Measurements from ENCODE around the gene WARS2.
"Not testable (repeated sequence)": the region's sequence is repeated elsewhere in the genome, so short reads cannot be mapped to it uniquely, and the experiment has no call there.

WARS2 gene

DNA sequence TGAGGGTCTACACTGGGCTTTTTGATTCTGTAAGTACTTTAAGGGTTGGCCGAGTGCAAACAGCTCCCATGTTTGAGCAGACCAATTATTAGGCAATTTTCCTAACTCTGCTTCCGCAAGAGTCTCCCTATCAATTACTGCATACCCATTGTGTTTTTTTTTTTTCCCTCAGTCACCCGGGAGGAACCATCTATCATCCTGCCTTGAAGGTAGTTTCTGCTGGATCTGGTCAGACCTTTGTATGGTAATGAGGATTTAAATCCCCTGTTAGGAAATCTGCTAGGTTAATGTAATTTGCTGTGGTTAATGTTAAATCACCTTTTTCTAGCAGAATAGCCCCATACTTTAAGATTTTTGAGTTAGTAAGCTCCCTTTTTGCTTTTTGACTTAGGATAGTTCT is 40.8 kb upstream of the WARS2 start:
- DNase-seq (ENCODE audit: extremely low spot score), result no peak
- POLR2A ChIA-PET, result no interaction called here
- TF ChIP-seq SUZ12 (IDR thresholded peaks at IDR 0.05) (no peak), ARNT (IDR thresholded peaks at IDR 0.05) (no peak), FOXM1 (IDR thresholded peaks at IDR 0.05; ENCODE audit: borderline replicate concordance) (no peak), SP1 (IDR thresholded peaks at IDR 0.05) (no peak), ZNF384 (IDR thresholded peaks at IDR 0.05) (no peak), TARDBP (IDR thresholded peaks at IDR 0.05) (no peak), LEF1 (IDR thresholded peaks at IDR 0.05; ENCODE audit: borderline replicate concordance) (no peak), ELF4 (IDR thresholded peaks at IDR 0.05) (no peak), L3MBTL2 (conservative IDR thresholded peaks at IDR 0.05) (no peak), HDGF (IDR thresholded peaks at IDR 0.05; ENCODE audit: borderline replicate concordance) (no peak), BHLHE40 (IDR thresholded peaks at IDR 0.05; ENCODE audit: borderline replicate concordance) (no peak), CTBP1 (IDR thresholded peaks at IDR 0.05; ENCODE audit: borderline replicate concordance) (no peak), NFRKB (IDR thresholded peaks at IDR 0.05) (no peak), FOXK2 (IDR thresholded peaks at IDR 0.05) (no peak), FOXA1 (IDR thresholded peaks at IDR 0.05) (no peak)
- TF ChIP-seq, protein P1, sequence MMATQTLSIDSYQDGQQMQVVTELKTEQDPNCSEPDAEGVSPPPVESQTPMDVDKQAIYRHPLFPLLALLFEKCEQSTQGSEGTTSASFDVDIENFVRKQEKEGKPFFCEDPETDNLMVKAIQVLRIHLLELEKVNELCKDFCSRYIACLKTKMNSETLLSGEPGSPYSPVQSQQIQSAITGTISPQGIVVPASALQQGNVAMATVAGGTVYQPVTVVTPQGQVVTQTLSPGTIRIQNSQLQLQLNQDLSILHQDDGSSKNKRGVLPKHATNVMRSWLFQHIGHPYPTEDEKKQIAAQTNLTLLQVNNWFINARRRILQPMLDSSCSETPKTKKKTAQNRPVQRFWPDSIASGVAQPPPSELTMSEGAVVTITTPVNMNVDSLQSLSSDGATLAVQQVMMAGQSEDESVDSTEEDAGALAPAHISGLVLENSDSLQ (IDR thresholded peaks at IDR 0.05), result no peak
- CTCF ChIA-PET, result no interaction called here

DNA sequence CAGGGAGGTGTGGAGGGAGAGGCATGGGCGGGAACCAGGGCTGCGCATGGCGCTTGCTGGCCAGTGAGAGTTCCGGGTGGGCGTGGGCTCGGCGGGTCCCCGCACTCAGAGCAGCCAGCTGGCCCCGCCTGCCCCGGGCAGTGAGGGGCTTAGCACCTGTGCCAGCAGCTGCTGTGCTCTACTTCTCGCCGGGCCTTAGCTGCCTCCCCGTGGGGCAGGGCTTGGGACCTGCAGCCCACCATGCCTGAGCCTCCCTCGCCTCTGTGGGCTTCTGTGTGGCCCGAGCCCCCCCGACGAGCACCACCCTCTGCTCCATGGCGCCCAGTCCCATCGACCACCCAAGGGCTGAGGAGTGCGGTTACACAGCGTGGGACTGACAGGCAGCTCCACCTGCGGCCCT is 38.6 kb upstream of the WARS2 start:
- ChIA-PET CTCF (no interaction called here), POLR2A (interaction anchor here (1.0 kb wide), 1 partner anchor 39 kb away, joined by 4 read pairs; the partner anchor contains the start of gene WARS2)
- DNase-seq (ENCODE audit: extremely low spot score), result no peak
- TF ChIP-seq SP1 (IDR thresholded peaks at IDR 0.05) (no peak), ZNF384 (IDR thresholded peaks at IDR 0.05) (no peak), FOXK2 (IDR thresholded peaks at IDR 0.05) (no peak), ELF4 (IDR thresholded peaks at IDR 0.05) (no peak), CTBP1 (IDR thresholded peaks at IDR 0.05; ENCODE audit: borderline replicate concordance) (no peak), NFRKB (IDR thresholded peaks at IDR 0.05) (no peak), FOXM1 (IDR thresholded peaks at IDR 0.05; ENCODE audit: borderline replicate concordance) (no peak), SUZ12 (IDR thresholded peaks at IDR 0.05) (no peak), L3MBTL2 (conservative IDR thresholded peaks at IDR 0.05) (no peak), ARNT (IDR thresholded peaks at IDR 0.05) (no peak)

DNA sequence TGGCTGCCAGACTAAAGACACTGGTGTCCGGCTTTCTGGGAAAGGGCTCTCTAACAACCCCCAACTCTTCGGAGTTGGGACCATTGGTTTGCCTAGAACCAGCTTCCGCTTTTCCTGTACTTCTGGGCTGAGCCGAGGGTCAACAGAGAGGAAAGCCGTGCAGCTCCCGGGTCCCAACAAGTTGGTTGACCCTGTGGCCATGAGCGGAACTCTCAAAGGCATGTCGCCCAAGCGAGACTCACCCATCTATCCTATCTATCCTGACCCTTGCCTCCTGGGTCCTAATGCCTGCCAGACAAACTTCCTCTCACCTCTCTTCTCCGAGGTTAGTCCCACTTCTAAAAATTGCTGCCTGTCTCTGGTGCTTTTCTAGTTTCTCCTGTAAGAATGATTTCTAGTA is 32.5 kb upstream of the WARS2 start:
- POLR2A ChIA-PET; CTCF ChIA-PET; DNase-seq (ENCODE audit: extremely low spot score): not testable (repeated sequence)

DNA sequence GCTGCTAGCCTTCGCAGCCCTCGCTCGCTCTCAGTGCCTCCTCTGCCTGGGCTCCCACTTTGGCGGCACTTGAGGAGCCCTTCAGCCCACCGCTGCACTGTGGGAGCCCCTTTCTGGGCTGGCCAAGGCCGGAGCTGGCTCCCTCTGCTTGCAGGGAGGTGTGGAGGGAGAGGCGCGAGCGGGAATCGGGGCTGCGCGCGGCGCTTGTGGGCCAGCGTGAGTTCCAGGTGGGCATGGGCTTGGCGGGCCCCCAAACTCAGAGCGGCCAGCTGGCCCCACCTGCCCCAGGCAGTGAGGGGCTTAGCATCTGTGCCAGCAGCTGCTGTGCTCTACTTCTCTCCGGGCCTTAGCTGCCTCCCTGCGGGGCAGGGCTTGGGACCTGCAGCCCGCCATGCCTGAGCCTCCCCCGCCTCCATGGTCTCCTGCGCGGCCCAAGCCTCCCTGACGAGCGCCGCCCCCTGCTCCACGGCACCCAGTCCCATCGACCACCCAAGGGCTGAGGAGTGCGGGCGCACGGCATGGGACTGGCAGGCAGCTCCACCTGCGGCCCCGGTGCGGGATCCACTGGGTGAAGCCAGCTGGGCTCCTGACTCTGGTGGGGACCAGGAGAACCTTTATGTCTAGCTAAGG is 31.0 kb upstream of the WARS2 start:
- DNase-seq (ENCODE audit: extremely low spot score); CTCF ChIA-PET; POLR2A ChIA-PET: not testable (repeated sequence)

DNA sequence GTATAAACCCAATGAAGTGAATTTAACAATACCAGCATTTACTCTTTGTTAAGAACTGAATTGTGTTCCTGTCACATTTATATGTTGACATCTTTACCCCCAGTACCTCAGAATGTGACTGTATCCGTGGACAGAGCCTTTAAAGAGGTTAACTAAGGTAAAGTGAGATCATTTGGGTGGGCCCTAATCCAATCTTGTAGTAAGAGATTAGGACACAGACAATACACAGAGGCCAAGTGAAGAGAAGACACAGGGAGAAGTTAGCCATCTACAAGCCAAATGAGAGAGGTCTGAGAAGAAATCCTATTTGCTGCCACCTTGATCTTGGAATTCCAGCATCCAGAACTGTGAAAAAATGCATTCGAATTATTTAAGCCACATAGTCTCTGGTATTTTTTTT is 22.9 kb upstream of the WARS2 start:
- TF ChIP-seq FOXK2 (IDR thresholded peaks at IDR 0.05), result no peak
- no peak for TF ChIP-seq SP1 (IDR thresholded peaks at IDR 0.05)
- no peak for TF ChIP-seq ELF4 (IDR thresholded peaks at IDR 0.05)
- no peak for TF ChIP-seq HDGF (IDR thresholded peaks at IDR 0.05; ENCODE audit: borderline replicate concordance)
- no peak for TF ChIP-seq FOXM1 (IDR thresholded peaks at IDR 0.05; ENCODE audit: borderline replicate concordance)
- no peak for TF ChIP-seq ARNT (IDR thresholded peaks at IDR 0.05)
- TF ChIP-seq L3MBTL2 (conservative IDR thresholded peaks at IDR 0.05), result no peak
- TF ChIP-seq NFRKB (IDR thresholded peaks at IDR 0.05), result no peak
- no peak for TF ChIP-seq LEF1 (IDR thresholded peaks at IDR 0.05; ENCODE audit: borderline replicate concordance)
- TF ChIP-seq SUZ12 (IDR thresholded peaks at IDR 0.05), result no peak
- no peak for TF ChIP-seq FOXA1 (IDR thresholded peaks at IDR 0.05)
- ChIA-PET CTCF (no interaction called here), POLR2A (no interaction called here)
- DNase-seq (ENCODE audit: extremely low spot score), result no peak

DNA sequence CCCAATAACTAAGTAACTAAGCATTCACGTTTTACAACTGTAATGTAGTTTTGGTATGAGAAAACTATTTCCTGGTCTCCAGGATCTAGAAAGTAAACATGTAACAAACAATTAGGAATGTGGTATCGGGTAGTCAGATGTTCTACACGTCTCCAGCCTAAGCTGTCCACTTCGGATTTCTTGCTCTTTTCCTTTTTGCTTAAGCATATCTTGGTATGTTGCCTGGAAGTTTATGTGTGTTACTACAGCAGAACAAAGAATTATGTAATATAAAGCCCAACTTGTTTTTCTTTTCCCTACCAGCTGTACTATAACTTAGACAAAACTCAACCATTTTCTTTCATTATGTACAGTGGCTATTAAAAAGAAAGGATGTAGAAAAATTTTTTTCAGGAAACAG is 20.4 kb upstream of the WARS2 start:
- no peak for DNase-seq (ENCODE audit: extremely low spot score)
- ChIA-PET CTCF (no interaction called here), POLR2A (no interaction called here)
- TF ChIP-seq FOXM1 (IDR thresholded peaks at IDR 0.05; ENCODE audit: borderline replicate concordance), result no peak
- no peak for TF ChIP-seq ARNT (IDR thresholded peaks at IDR 0.05)
- no peak for TF ChIP-seq HDGF (IDR thresholded peaks at IDR 0.05; ENCODE audit: borderline replicate concordance)
- no peak for TF ChIP-seq ELF4 (IDR thresholded peaks at IDR 0.05)
- TF ChIP-seq ZNF384 (IDR thresholded peaks at IDR 0.05), result no peak
- TF ChIP-seq NFRKB (IDR thresholded peaks at IDR 0.05), result no peak
- TF ChIP-seq, protein P1 (IDR thresholded peaks at IDR 0.05), result no peak

DNA sequence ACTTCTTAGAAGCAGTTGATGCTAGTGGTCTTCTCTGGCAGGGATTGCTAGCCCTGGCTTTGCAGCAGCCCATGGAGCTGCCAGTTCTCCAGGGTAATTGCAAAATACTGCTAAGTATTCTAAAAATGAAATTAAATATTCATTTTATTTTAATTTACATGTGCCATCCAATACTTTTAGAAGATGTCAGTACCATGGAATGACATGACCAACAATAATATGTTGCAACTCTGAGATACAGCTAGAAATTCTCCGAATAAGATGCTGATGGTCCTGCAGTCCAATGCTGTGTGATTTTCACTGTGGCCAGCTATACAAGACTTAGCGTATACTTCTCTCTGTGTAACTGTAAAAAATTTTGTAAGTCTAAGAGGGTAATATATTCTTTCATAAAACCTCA is 20.0 kb upstream of the WARS2 start:
- no peak for DNase-seq (ENCODE audit: extremely low spot score)
- ChIA-PET CTCF (no interaction called here), POLR2A (interaction anchor here (0.9 kb wide), 1 partner anchor 20 kb away, joined by 3 read pairs; the partner anchor contains the start of gene WARS2)
- TF ChIP-seq FOXM1 (IDR thresholded peaks at IDR 0.05; ENCODE audit: borderline replicate concordance) (no peak), LEF1 (IDR thresholded peaks at IDR 0.05; ENCODE audit: borderline replicate concordance) (no peak), NFRKB (IDR thresholded peaks at IDR 0.05) (no peak), CTBP1 (IDR thresholded peaks at IDR 0.05; ENCODE audit: borderline replicate concordance) (no peak)

DNA sequence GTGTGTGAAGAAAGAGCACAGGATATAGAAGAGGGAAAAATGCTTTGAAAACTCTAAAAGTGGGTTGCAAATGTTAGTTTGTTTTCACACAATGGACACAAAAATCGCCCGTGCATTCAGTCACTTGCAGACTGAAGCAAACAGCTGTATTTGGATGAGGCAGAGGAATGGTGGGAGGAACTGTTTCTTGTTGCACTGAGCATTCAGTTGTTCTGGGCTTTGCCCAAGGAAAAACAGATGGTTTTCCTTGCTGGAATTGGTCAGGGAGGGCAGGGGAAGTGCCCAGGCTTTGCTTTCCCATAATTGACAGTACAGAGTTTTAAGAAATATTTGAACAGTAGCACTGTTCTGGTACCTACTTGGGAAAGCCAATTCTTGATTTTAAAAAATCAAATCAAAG is 19.5 kb upstream of the WARS2 start:
- no peak for TF ChIP-seq HDGF (IDR thresholded peaks at IDR 0.05; ENCODE audit: borderline replicate concordance)
- TF ChIP-seq, protein P1 (IDR thresholded peaks at IDR 0.05), result no peak
- TF ChIP-seq FOXA1 (IDR thresholded peaks at IDR 0.05), result no peak
- no peak for TF ChIP-seq CTBP1 (IDR thresholded peaks at IDR 0.05; ENCODE audit: borderline replicate concordance)
- POLR2A ChIA-PET, result interaction anchor here (0.9 kb wide), 1 partner anchor 19 kb away, joined by 3 read pairs; the partner anchor contains the start of gene WARS2
- DNase-seq (ENCODE audit: extremely low spot score), result no peak
- CTCF ChIA-PET, result no interaction called here

Measured in HEK293T (cell line).